HG03196 (cell line): ENCODE measurements around the gene FRAS1.
"Not testable (repeated sequence)": the region's sequence is repeated elsewhere in the genome, so short reads cannot be mapped to it uniquely, and the experiment has no call there.

Experiments
- ATAC-seq: cut with Tn5 transposase; IDR thresholded peaks from one replicate; pipeline ENCODE4 v1.9.1; 2021; ENCODE audit not compliant: unreplicated experiment

The FRAS1 gene

GRCh38 chr4:78268597-78268996 lies 211.5 kb downstream of the FRAS1 start:
- ATAC-seq: no peak

- ATAC-seq: not testable (repeated sequence)
These were observed 218.3 kb downstream of the FRAS1 start for GRCh38 chr4:78275450-78275849.

- ATAC-seq: no peak
These were observed 229.2 kb downstream of the FRAS1 start for GRCh38 chr4:78286281-78286680.

- ATAC-seq: no peak
These were observed 231.2 kb downstream of the FRAS1 start for GRCh38 chr4:78288327-78288726.

- no peak for ATAC-seq
These were observed 234.2 kb downstream of the FRAS1 start for GRCh38 chr4:78291277-78291676.

- ATAC-seq: no peak
These were observed 235.2 kb downstream of the FRAS1 start for GRCh38 chr4:78292341-78292740.

GRCh38 chr4:78292856-78293255 lies 235.7 kb downstream of the FRAS1 start:
- no peak for ATAC-seq

- no peak for ATAC-seq
These were observed 236.2 kb downstream of the FRAS1 start for GRCh38 chr4:78293348-78293747.

GRCh38 chr4:78293821-78294301 lies 236.7 kb downstream of the FRAS1 start:
- no peak for ATAC-seq

- no peak for ATAC-seq
These were observed 239.1 kb downstream of the FRAS1 start for GRCh38 chr4:78296261-78296660.

- ATAC-seq: peak; percentile 47
These were observed 240.1 kb downstream of the FRAS1 start for GRCh38 chr4:78297116-78297800.

- ATAC-seq: no peak
These were observed 241.5 kb downstream of the FRAS1 start for GRCh38 chr4:78298618-78299017.

GRCh38 chr4:78299565-78299972 lies 242.4 kb downstream of the FRAS1 start:
- no peak for ATAC-seq

GRCh38 chr4:78307263-78307662 lies 250.1 kb downstream of the FRAS1 start:
- ATAC-seq: not testable (repeated sequence)

GRCh38 chr4:78308517-78308916 lies 251.4 kb downstream of the FRAS1 start:
- no peak for ATAC-seq

GRCh38 chr4:78309352-78309751 lies 252.2 kb downstream of the FRAS1 start:
- ATAC-seq: no peak

- ATAC-seq: no peak
These were observed 253.1 kb downstream of the FRAS1 start for GRCh38 chr4:78310007-78310739.

- no peak for ATAC-seq
These were observed 253.6 kb downstream of the FRAS1 start for GRCh38 chr4:78310740-78311115.

GRCh38 chr4:78311306-78311705 lies 254.2 kb downstream of the FRAS1 start:
- ATAC-seq: no peak

GRCh38 chr4:78312989-78313753 lies 256.0 kb downstream of the FRAS1 start:
- no peak for ATAC-seq

GRCh38 chr4:78313754-78314120 lies 256.6 kb downstream of the FRAS1 start:
- no peak for ATAC-seq

- no peak for ATAC-seq
These were observed 261.0 kb downstream of the FRAS1 start for GRCh38 chr4:78318126-78318525.
